GM23248 (cell line): ENCODE measurements around the gene ST8SIA1. TPM values are rescaled to one million over a fixed set of nuclear protein-coding genes. Genes with fewer than 3 reads are reported as not detected.
A peak's percentile ranks its signal among the peaks of the same experiment; 100 is the strongest.

Experiments
- DNase-seq: peaks from one replicate; pipeline ENCODE4 v3.0.0-alpha.2; 2015
- H2AFZ ChIP-seq: fragments of 200-600 bp; sonication (generic); 2 replicates; pipeline ENCODE4 v1.6.1; 2016; ENCODE audit warnings: antibody characterized with exemption
- H3F3A ChIP-seq: fragments of 200-600 bp; sonication (generic); 2 replicates; pipeline ENCODE4 v1.6.1; 2016; ENCODE audit warnings: mild to moderate bottlenecking, antibody characterized with exemption, mixed run types; ENCODE audit not compliant: insufficient read depth
- H3K27ac ChIP-seq: fragments of 200-600 bp; sonication (generic); 2 replicates; pipeline ENCODE4 v1.5.1; 2016; ENCODE audit warnings: mild to moderate bottlenecking
- H3K27me3 ChIP-seq: fragments of 200-600 bp; sonication (generic); replicated peaks from 2 replicates; pipeline ENCODE4 v1.6.1; 2016; ENCODE audit warnings: mild to moderate bottlenecking; ENCODE audit not compliant: insufficient read depth
- H3K36me3 ChIP-seq: fragments of 200-600 bp; sonication (generic); 2 replicates; pipeline ENCODE4 v1.6.1; 2016; ENCODE audit warnings: low read depth, mild to moderate bottlenecking
- H3K4me1 ChIP-seq: fragments of 200-600 bp; sonication (generic); 2 replicates; pipeline ENCODE4 v1.6.1; 2016; ENCODE audit warnings: mild to moderate bottlenecking; ENCODE audit not compliant: insufficient read depth
- H3K4me2 ChIP-seq: fragments of 200-600 bp; sonication (generic); one replicate; pipeline ENCODE4 v1.6.1; 2016; ENCODE audit warnings: mild to moderate bottlenecking; ENCODE audit not compliant: unreplicated experiment
- H3K4me3 ChIP-seq: fragments of 200-600 bp; sonication (generic); 2 replicates; pipeline ENCODE4 v1.5.1; 2016; ENCODE audit warnings: mild to moderate bottlenecking
- H3K79me2 ChIP-seq: fragments of 200-600 bp; sonication (generic); 2 replicates; pipeline ENCODE4 v1.6.1; 2016; ENCODE audit warnings: mild to moderate bottlenecking; ENCODE audit not compliant: insufficient read depth
- H3K9ac ChIP-seq: fragments of 200-600 bp; sonication (generic); 2 replicates; pipeline ENCODE4 v1.6.1; 2016; ENCODE audit warnings: mild to moderate bottlenecking
- H3K9me2 ChIP-seq: fragments of 200-600 bp; sonication (generic); 2 replicates; pipeline ENCODE4 v1.6.1; 2016; ENCODE audit warnings: mixed run types, mild to moderate bottlenecking, moderate library complexity; ENCODE audit not compliant: insufficient read depth
- H3K9me3 ChIP-seq: fragments of 200-600 bp; sonication (generic); one replicate; pipeline ENCODE4 v1.6.1; 2017; ENCODE audit warnings: low read depth
- H4K20me1 ChIP-seq: fragments of 200-600 bp; sonication (generic); 2 replicates; pipeline ENCODE4 v1.6.0; 2016; ENCODE audit not compliant: insufficient read depth
- EZH2 ChIP-seq: fragments of 200-600 bp; sonication (generic); IDR thresholded peaks from 2 replicates; pipeline ENCODE4 v1.6.1; 2018; ENCODE audit warnings: antibody characterized with exemption, mild to moderate bottlenecking; ENCODE audit not compliant: insufficient read depth, poor library complexity, severe bottlenecking
- EZH2phosphoT487 ChIP-seq: fragments of 200-600 bp; sonication (generic); IDR thresholded peaks from 2 replicates; pipeline ENCODE4 v1.6.1; 2018; ENCODE audit warnings: antibody characterized with exemption, moderate library complexity, mild to moderate bottlenecking, low read depth; ENCODE audit not compliant: insufficient read depth
- WGBS, 2 experiments: methylation state at CpG; one replicate each; pipeline ENCODE4 v1.1.6; 2015 to 2017; ENCODE audit warnings: low lambda C conversion rate in 2 of 2, low coverage in 1 of 2; ENCODE audit errors: missing lambda C conversion rate in 2 of 2; 5-methylcytosine and 5-hydroxymethylcytosine counted together
- in situ Hi-C: fragments of 300-500 bp; cut with MboI; formaldehyde crosslinking; loops from 2 replicates; pipeline ENCODE4 v1.15.0; 2020
- polyA plus RNA-seq: library from polyadenylated mRNA; unstranded; fragments of >200 nt; fragmentation: Nextera tagmentation; extraction: Ambion mirVana; gene quantifications from 2 replicates; pipeline ENCODE4 v1.2.1, GENCODE V29; 2016
- total RNA-seq: library from RNA; depleted of rRNA; stranded (reverse); fragments of >200 nt; shearing (Covaris generic); gene quantifications from 2 replicates; pipeline ENCODE4 v1.2.3, GENCODE V29; 2014

Gene ST8SIA1
- total and polyA plus RNA-seq, 2 experiments from 2014 or later = 0.15 TPM; not detected in 1

GRCh38 chr12:22318108-22318737, 16.3 kb downstream of the ST8SIA1 start:
- 66 to 70% methylated on average over 4 of the region's 4 CpGs for WGBS, 2 experiments
- TF ChIP-seq EZH2 = no peak
- no peak for TF ChIP-seq EZH2phosphoT487
- H3K27ac ChIP-seq = no peak overlapping the region

DNA sequence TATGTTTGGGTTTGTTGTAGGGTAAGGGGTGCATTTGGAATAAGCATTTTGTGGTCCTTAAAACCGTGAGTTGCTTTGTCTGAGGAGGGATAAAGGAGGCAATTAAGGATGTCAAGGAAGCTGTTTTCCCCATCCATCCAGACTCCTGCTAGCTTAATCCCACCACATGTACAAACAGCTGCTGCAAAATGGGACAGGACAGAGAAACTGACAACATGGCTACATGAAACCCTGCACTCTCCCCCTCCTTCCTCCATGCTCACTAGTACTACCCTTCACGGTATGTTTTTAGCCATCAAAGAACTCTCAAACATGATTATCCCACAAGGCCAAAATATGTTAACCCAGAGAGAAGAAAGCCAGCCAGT, 20.6 kb downstream of the ST8SIA1 start:
- Histone ChIP-seq H3K4me3 (no peak overlapping the region), H4K20me1 (no peaks in the 10 kb centered on the region), H3K4me1 (no peaks in the 10 kb centered on the region), H3K4me2 (no peak overlapping the region), H3K36me3 (no peaks in the 10 kb centered on the region), H3K27ac (no peak overlapping the region), H3K9me3 (no peaks in the 10 kb centered on the region), H2AFZ (no peak overlapping the region), H3F3A (peaks cover 9% of the 10 kb centered on the region; the same call in 1 of the 2 replicates), H3K9ac (no peak overlapping the region), H3K27me3 (peaks cover 34% of the 10 kb centered on the region), H3K9me2 (no peaks in the 10 kb centered on the region), H3K79me2 (no peaks in the 10 kb centered on the region)
- 77 to 82% methylated on average over 2 of the region's 2 CpGs for WGBS, 2 experiments
- in situ Hi-C loops = no loop called here
- DNase-seq = no peak
- TF ChIP-seq EZH2 (no peak), EZH2phosphoT487 (no peak)

More at GRCh38 chr12:22318108-22318737, 16.3 kb downstream of the ST8SIA1 start:
- H3K4me3 ChIP-seq = no peak overlapping the region
- H3K36me3 ChIP-seq = no peaks in the 10 kb centered on the region
- no peak overlapping the region for H3K9ac ChIP-seq
- H3K4me2 ChIP-seq = no peak overlapping the region
- peaks cover 40% of the 10 kb centered on the region; the same call in 1 of the 2 replicates for H3K27me3 ChIP-seq
- no peaks in the 10 kb centered on the region for H3K9me3 ChIP-seq
- H4K20me1 ChIP-seq = no peaks in the 10 kb centered on the region
- H3K79me2 ChIP-seq = no peaks in the 10 kb centered on the region
- peaks cover 9% of the 10 kb centered on the region; the same call in 1 of the 2 replicates for H3F3A ChIP-seq
- in situ Hi-C loops = no loop called here
- H3K4me1 ChIP-seq = no peaks in the 10 kb centered on the region
- H2AFZ ChIP-seq = no peak overlapping the region
- H3K9me2 ChIP-seq = no peaks in the 10 kb centered on the region
- DNase-seq = peak; percentile 62

DNA sequence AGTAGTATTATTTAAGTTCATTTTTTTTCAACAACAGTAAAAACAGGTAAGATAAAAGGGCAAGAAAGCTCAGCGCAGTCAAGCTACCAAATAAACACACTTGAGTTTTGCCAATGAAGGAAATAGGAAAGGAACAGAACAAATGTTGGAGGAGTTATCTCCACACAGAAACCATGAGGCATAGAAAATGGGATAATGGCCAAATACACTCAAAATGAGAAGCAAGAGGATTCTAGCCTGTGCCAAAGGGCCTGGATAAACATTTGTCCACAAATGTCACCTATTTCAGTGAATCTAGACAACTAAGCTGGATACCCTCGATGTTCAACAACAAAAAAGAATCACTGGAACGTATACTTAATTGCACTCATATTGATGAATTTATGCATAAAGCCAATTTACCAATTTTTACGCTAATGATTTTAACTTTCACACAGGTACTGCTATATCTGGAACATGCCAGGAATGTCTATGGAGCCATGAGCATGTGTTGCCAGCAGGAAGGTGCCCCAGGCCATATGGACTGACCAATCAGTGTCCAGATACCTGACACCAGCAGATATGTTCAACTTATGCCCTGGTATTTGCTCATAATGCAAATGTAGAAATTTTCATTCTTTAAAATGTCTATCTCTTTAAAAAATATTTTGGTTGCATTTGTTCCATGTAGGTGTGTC, 21.1 kb downstream of the ST8SIA1 start:
- H3K79me2 ChIP-seq = no peaks in the 10 kb centered on the region
- WGBS, 2 experiments = 69 to 73% methylated on average over 4 of the region's 4 CpGs
- no peak for DNase-seq
- no peak overlapping the region for H2AFZ ChIP-seq
- H3K9ac ChIP-seq = no peak overlapping the region
- H3K27ac ChIP-seq = no peak overlapping the region
- no peaks in the 10 kb centered on the region for H3K36me3 ChIP-seq
- H3K9me3 ChIP-seq = no peaks in the 10 kb centered on the region
- in situ Hi-C loops = no loop called here
- TF ChIP-seq EZH2 (no peak), EZH2phosphoT487 (no peak)
- peaks cover 7% of the 10 kb centered on the region; the same call in 1 of the 2 replicates for H3F3A ChIP-seq
- H3K27me3 ChIP-seq = peaks cover 34% of the 10 kb centered on the region
- H3K4me3 ChIP-seq = no peak overlapping the region
- H4K20me1 ChIP-seq = no peaks in the 10 kb centered on the region
- no peak overlapping the region for H3K4me2 ChIP-seq
- no peaks in the 10 kb centered on the region for H3K9me2 ChIP-seq
- no peaks in the 10 kb centered on the region for H3K4me1 ChIP-seq

- H4K20me1 ChIP-seq = no peaks in the 10 kb centered on the region
- no peak overlapping the region for H3K9ac ChIP-seq
- TF ChIP-seq EZH2phosphoT487 (no peak), EZH2 (no peak)
- in situ Hi-C loops = no loop called here
- H3K36me3 ChIP-seq = no peaks in the 10 kb centered on the region
- H3K4me1 ChIP-seq = no peaks in the 10 kb centered on the region
- H3K9me3 ChIP-seq = no peaks in the 10 kb centered on the region
- H3K4me3 ChIP-seq = no peak overlapping the region
- H3K27ac ChIP-seq = no peak overlapping the region
- H3K9me2 ChIP-seq = no peaks in the 10 kb centered on the region
- 6 to 10% methylated on average over 5 of the region's 5 CpGs for WGBS, 2 experiments
- peak; percentile 83 for DNase-seq
- peaks cover 41% of the 10 kb centered on the region for H3K27me3 ChIP-seq
- no peaks in the 10 kb centered on the region for H3F3A ChIP-seq
- H2AFZ ChIP-seq = no peak overlapping the region
- no peak overlapping the region for H3K4me2 ChIP-seq
- no peaks in the 10 kb centered on the region for H3K79me2 ChIP-seq
These were observed 22.2 kb downstream of the ST8SIA1 start for GRCh38 chr12:22312336-22312735.
